Measurements from ENCODE around the gene DUOX2.

The DUOX2 gene

GRCh38 chr15:45099549-45100165 is 14.3 kb downstream of the DUOX2 start:
- H3K4me3 ChIP-seq (ENCODE audit: low read depth, low read length) = no peak overlapping the region
- no peak for TF ChIP-seq CTCF (IDR thresholded peaks at IDR 0.05; ENCODE audit: borderline replicate concordance, insufficient read depth, low read depth, low read length)

- no peak for TF ChIP-seq CTCF (IDR thresholded peaks at IDR 0.05; ENCODE audit: borderline replicate concordance, insufficient read depth, low read depth, low read length)
These were observed 16.5 kb downstream of the DUOX2 start for GRCh38 chr15:45097466-45097865.

GRCh38 chr15:45095661-45096060 is 18.3 kb downstream of the DUOX2 start:
- H3K4me3 ChIP-seq (ENCODE audit: low read depth, low read length) = no peak overlapping the region
- no peak for TF ChIP-seq CTCF (IDR thresholded peaks at IDR 0.05; ENCODE audit: borderline replicate concordance, insufficient read depth, low read depth, low read length)

More at GRCh38 chr15:45097466-45097865, 16.5 kb downstream of the DUOX2 start:
- no peak overlapping the region for H3K4me3 ChIP-seq (ENCODE audit: low read depth, low read length)

- H3K4me3 ChIP-seq (ENCODE audit: low read depth, low read length) = no peak overlapping the region
- TF ChIP-seq CTCF (IDR thresholded peaks at IDR 0.05; ENCODE audit: borderline replicate concordance, insufficient read depth, low read depth, low read length) = no peak
These were observed 19.6 kb downstream of the DUOX2 start for GRCh38 chr15:45094358-45094730.

- TF ChIP-seq CTCF (IDR thresholded peaks at IDR 0.05; ENCODE audit: borderline replicate concordance, insufficient read depth, low read depth, low read length) = no peak
- no peak overlapping the region for H3K4me3 ChIP-seq (ENCODE audit: low read depth, low read length)
These were observed 20.2 kb downstream of the DUOX2 start for GRCh38 chr15:45093622-45094357.

GRCh38 chr15:45093013-45093412 is 21.0 kb downstream of the DUOX2 start:
- no peak for TF ChIP-seq CTCF (IDR thresholded peaks at IDR 0.05; ENCODE audit: borderline replicate concordance, insufficient read depth, low read depth, low read length)
- H3K4me3 ChIP-seq (ENCODE audit: low read depth, low read length) = no peak overlapping the region

- H3K4me3 ChIP-seq (ENCODE audit: low read depth, low read length) = no peak overlapping the region
- TF ChIP-seq CTCF (IDR thresholded peaks at IDR 0.05; ENCODE audit: borderline replicate concordance, insufficient read depth, low read depth, low read length) = no peak
These were observed 22.4 kb downstream of the DUOX2 start for GRCh38 chr15:45091576-45091975.

Measured in GM12875 (cell line).